Keratinocyte (primary cell): ENCODE measurements around the gene UBXN4. TPM values are rescaled to one million over a fixed set of nuclear protein-coding genes. Genes with fewer than 3 reads are reported as not detected.
A peak's percentile ranks its signal among the peaks of the same experiment; 100 is the strongest.

Source experiments
- DNase-seq: peaks from one replicate; pipeline ENCODE4 v3.0.0-alpha.2; 2011; ENCODE audit warnings: low read depth, missing footprints, low spot score
- FAIRE-seq: peaks from 2 replicates; lab custom pipeline; 2011; peaks lifted over from hg19 to GRCh38; lab: Jason Lieb, UNC
- H2AFZ ChIP-seq: 2 replicates; pipeline ENCODE4 v1.6.0; 2012; ENCODE audit warnings: low read length, control low read depth, inconsistent platforms; ENCODE audit not compliant: control insufficient read depth
- H3K27ac ChIP-seq: 2 replicates; pipeline ENCODE4 v1.5.1; 2011; ENCODE audit warnings: low read length; ENCODE audit not compliant: control insufficient read depth, insufficient read depth
- H3K27me3 ChIP-seq: 3 replicates; pipeline ENCODE4 v1.6.0; 2011; ENCODE audit warnings: low read length; ENCODE audit not compliant: control insufficient read depth, insufficient read depth; ENCODE audit errors: extremely low read depth
- H3K36me3 ChIP-seq, 2 experiments: 2 replicates in 1 of 2; 3 replicates in 1 of 2; pipeline ENCODE4 v1.5.1; 2011; ENCODE audit warnings: low read length in 2 of 2, mild to moderate bottlenecking in 1 of 2; ENCODE audit not compliant: control insufficient read depth in 2 of 2, insufficient read depth in 2 of 2; ENCODE audit errors: extremely low read depth in 1 of 2
- H3K4me1 ChIP-seq: 3 replicates; pipeline ENCODE4 v1.5.1; 2011; ENCODE audit warnings: low read length; ENCODE audit not compliant: control insufficient read depth, insufficient read depth; ENCODE audit errors: extremely low read depth
- H3K4me2 ChIP-seq: 3 replicates; pipeline ENCODE4 v1.6.0; 2011; ENCODE audit warnings: low read depth, low read length; ENCODE audit not compliant: control insufficient read depth, insufficient read depth; ENCODE audit errors: extremely low read depth
- H3K4me3 ChIP-seq, 3 experiments: fragments of 200-600 bp in 1 of 3; sonication (generic) in 1 of 3; 2 replicates in 2 of 3; 3 replicates in 1 of 3; pipeline ENCODE4 v1.5.1; 2011 to 2016; ENCODE audit warnings: low read length in 3 of 3, mild to moderate bottlenecking in 3 of 3, control low read depth in 2 of 3, inconsistent platforms in 1 of 3, low read depth in 1 of 3, mixed read lengths in 1 of 3, mixed run types in 1 of 3, moderate library complexity in 1 of 3; ENCODE audit not compliant: control insufficient read depth in 2 of 3, insufficient read depth in 2 of 3; ENCODE audit errors: extremely low read depth in 1 of 3
- H3K79me2 ChIP-seq: 2 replicates; pipeline ENCODE4 v1.6.0; 2012; ENCODE audit warnings: low read length; ENCODE audit not compliant: control insufficient read depth, insufficient read depth
- H3K9ac ChIP-seq: 3 replicates; pipeline ENCODE4 v1.6.0; 2011; ENCODE audit warnings: low read length; ENCODE audit not compliant: control insufficient read depth, insufficient read depth; ENCODE audit errors: extremely low read depth
- H3K9me1 ChIP-seq: 3 replicates; pipeline ENCODE4 v1.6.0; 2011; ENCODE audit warnings: low read length; ENCODE audit not compliant: control insufficient read depth, insufficient read depth; ENCODE audit errors: extremely low read depth
- H3K9me3 ChIP-seq: 2 replicates; pipeline ENCODE4 v1.5.1; 2012; ENCODE audit warnings: low read depth, low read length; ENCODE audit not compliant: control insufficient read depth
- H4K20me1 ChIP-seq: 3 replicates; pipeline ENCODE4 v1.6.0; 2011; ENCODE audit warnings: low read length; ENCODE audit not compliant: control insufficient read depth, insufficient read depth; ENCODE audit errors: extremely low read depth
- EZH2 ChIP-seq: IDR thresholded peaks from one replicate; pipeline ENCODE4 v1.6.1; 2012; ENCODE audit warnings: inconsistent platforms, mild to moderate bottlenecking, low read length, moderate library complexity
- dilution Hi-C: fragments of 300-500 bp; cut with MboI; formaldehyde crosslinking; loops from one replicate; pipeline ENCODE4 v1.7.0; 2020; ENCODE audit warnings: low sequenced_read_pairs; ENCODE audit not compliant: extremely low pct_ligation_motif_present
- polyA plus RNA-seq, 5 experiments: library from polyadenylated mRNA; depleted of rRNA in 3 of 5; stranded (reverse) in 3 of 5; stranded (forward) in 1 of 5; unstranded in 1 of 5; fragments of >200 nt; gene quantifications; 1 replicate in 1 of 5; 2 replicates in 3 of 5; 3 replicates in 1 of 5; pipeline versions ENCODE4 v1.2.1 to v1.2.3, GENCODE V29; 2011 to 2012; ENCODE audit warnings: missing spikeins in 2 of 5, low read depth in 1 of 5, low replicate concordance in 1 of 5
- TF ChIP-seq, protein P1 (sequence below), 3 experiments: IDR thresholded peaks in 1 of 3; conservative IDR thresholded peaks in 1 of 3; optimal IDR thresholded peaks in 1 of 3; 2 replicates in 2 of 3; 3 replicates in 1 of 3; pipeline versions ENCODE3 to v1.5.1; 2011; ENCODE audit warnings: low read length in 3 of 3, mild to moderate bottlenecking in 3 of 3, moderate library complexity in 2 of 3, control low read depth in 1 of 3, inconsistent platforms in 1 of 3; ENCODE audit not compliant: insufficient read depth in 2 of 3; ENCODE audit errors: extremely low read depth in 1 of 3

Gene UBXN4
- polyA plus RNA-seq, 1 donor (not counting 4 experiments of a cell fraction or from before 2014, with no cell fraction given), result 92.2 TPM

DNA sequence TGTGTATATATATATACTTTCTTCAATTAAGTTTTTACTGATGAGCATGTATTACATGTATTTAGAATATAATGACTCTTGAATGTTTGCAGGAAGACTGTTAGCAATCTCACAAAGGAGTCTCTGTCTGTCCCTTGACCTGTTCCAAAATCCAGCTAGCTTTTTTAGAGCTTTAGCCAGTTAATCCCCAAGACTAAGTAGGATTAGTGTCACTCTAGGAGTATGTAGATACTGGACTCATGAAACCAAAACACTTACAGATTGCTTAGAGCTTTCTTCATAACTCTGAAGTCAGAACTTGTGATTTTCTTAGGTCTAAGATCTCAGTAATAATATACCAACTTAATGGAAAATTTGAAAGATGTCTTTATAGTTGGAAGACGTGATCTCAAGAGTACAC is 2.2 kb downstream of the UBXN4 start:
- Histone ChIP-seq H3K27ac (peak overlapping the region; percentile 97), H3K9me1 (peaks cover 3% of the 10 kb centered on the region), H3K36me3 (peaks cover 0 to 11% of the 10 kb centered on the region in 2 experiments), H4K20me1 (no peaks in the 10 kb centered on the region), H3K4me2 (peak overlapping the region; percentile 98), H3K27me3 (no peaks in the 10 kb centered on the region), H3K9ac (peak overlapping the region; percentile 53), H3K4me3 (peak overlapping the region in 2 of 3 experiments; percentile 44 to 98), H3K4me1 (peaks cover 28% of the 10 kb centered on the region), H3K79me2 (peaks cover 59% of the 10 kb centered on the region), H3K9me3 (no peaks in the 10 kb centered on the region), H2AFZ (no peak overlapping the region)
- FAIRE-seq, result no peak
- DNase-seq, result no peak
- dilution Hi-C loops, result no loop called here
- TF ChIP-seq, protein P1, sequence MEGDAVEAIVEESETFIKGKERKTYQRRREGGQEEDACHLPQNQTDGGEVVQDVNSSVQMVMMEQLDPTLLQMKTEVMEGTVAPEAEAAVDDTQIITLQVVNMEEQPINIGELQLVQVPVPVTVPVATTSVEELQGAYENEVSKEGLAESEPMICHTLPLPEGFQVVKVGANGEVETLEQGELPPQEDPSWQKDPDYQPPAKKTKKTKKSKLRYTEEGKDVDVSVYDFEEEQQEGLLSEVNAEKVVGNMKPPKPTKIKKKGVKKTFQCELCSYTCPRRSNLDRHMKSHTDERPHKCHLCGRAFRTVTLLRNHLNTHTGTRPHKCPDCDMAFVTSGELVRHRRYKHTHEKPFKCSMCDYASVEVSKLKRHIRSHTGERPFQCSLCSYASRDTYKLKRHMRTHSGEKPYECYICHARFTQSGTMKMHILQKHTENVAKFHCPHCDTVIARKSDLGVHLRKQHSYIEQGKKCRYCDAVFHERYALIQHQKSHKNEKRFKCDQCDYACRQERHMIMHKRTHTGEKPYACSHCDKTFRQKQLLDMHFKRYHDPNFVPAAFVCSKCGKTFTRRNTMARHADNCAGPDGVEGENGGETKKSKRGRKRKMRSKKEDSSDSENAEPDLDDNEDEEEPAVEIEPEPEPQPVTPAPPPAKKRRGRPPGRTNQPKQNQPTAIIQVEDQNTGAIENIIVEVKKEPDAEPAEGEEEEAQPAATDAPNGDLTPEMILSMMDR (optimal IDR thresholded peaks at IDR 0.05 in 1 of 3, IDR thresholded peaks at IDR 0.05 in 1 of 3, conservative IDR thresholded peaks at IDR 0.05 in 1 of 3; ENCODE audit: extremely low read depth in 1 of 3, insufficient read depth in 2 of 3, low read length in 3 of 3), result no peak
- no peak for TF ChIP-seq EZH2

DNA sequence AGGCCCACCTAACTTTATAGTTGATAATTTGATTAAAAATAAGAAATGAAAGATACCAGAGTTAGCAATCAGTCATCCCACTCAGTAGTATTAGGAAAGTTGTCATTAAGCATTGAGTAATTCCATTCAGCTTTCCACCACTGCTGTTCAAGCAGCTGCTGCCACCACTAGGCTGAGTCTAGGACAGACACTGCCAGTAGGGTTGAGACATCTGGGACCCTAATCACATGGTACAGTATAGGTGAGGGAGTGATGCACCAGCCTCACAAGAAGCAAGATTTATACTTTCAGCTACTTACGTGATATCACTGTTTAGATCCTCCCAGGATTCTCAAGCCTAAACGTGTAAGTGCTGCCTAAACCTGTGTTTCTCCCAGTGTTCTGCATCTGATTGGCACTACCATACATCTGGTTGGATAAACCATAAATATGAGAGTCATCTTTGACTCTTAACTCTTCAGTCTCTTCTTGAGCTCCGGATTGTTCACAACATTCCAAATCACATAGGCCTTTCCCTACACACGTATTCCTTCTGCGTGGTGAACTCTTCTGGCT is 3.2 kb downstream of the UBXN4 start:
- peak overlapping the region; percentile 97 for H3K27ac ChIP-seq
- peak; percentile 57 for DNase-seq
- no peaks in the 10 kb centered on the region for H3K9me3 ChIP-seq
- peak overlapping the region in 1 of 3 experiments; percentile 34 for H3K4me3 ChIP-seq
- H3K4me2 ChIP-seq, result peak overlapping the region; percentile 98
- H3K79me2 ChIP-seq, result peaks cover 63% of the 10 kb centered on the region
- no peaks in the 10 kb centered on the region for H3K27me3 ChIP-seq
- H4K20me1 ChIP-seq, result no peaks in the 10 kb centered on the region
- peak; percentile 75 for FAIRE-seq
- peak overlapping the region; percentile 42 for H3K9ac ChIP-seq
- TF ChIP-seq, protein P1 (optimal IDR thresholded peaks at IDR 0.05 in 1 of 3, IDR thresholded peaks at IDR 0.05 in 1 of 3, conservative IDR thresholded peaks at IDR 0.05 in 1 of 3; ENCODE audit: extremely low read depth in 1 of 3, insufficient read depth in 2 of 3, low read length in 3 of 3), result peak; percentile 15 to 72 (median 62)
- TF ChIP-seq EZH2, result no peak
- H2AFZ ChIP-seq, result no peak overlapping the region
- dilution Hi-C loops, result no loop called here
- H3K9me1 ChIP-seq, result peaks cover 3% of the 10 kb centered on the region
- H3K4me1 ChIP-seq, result peaks cover 28% of the 10 kb centered on the region
- H3K36me3 ChIP-seq, result peaks cover 0 to 11% of the 10 kb centered on the region in 2 experiments
